AML-193 (cell line): ENCODE results near the gene HOXB1.
"Not testable (repeated sequence)": the region's sequence is repeated elsewhere in the genome, so short reads cannot be mapped to it uniquely, and the experiment has no call there.

ENCODE experiments used
- DNase-seq, 2 experiments: peaks; one replicate each; lab custom pipeline; 2025; lab: John Stamatoyannopoulos, UW

Gene HOXB1

DNA sequence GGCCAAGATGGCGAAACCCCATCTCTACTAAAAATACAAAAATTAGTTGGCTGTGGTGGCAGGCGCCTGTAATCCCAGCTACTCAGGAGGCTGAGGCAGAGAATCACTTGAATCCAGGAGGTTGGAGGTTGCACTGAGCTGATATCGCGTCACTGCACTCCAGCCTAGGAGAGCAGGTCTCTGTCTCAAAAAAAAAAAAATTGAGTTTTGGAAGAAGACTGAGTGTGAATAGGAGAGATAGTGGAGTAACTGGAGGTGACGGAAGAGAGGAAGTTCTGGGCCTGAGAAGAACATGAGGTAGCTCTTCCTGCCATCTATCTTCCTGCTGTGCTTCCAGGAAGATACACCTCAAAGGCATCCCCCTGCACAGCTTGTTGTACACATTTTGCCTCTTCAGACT is 11.4 kb downstream of the HOXB1 start:
- DNase-seq: no peak

GRCh38 chr17:48517478-48517877 is 13.3 kb downstream of the HOXB1 start:
- DNase-seq: no peak

- DNase-seq: no peak
These were observed 14.6 kb downstream of the HOXB1 start for GRCh38 chr17:48515925-48516900.

DNA sequence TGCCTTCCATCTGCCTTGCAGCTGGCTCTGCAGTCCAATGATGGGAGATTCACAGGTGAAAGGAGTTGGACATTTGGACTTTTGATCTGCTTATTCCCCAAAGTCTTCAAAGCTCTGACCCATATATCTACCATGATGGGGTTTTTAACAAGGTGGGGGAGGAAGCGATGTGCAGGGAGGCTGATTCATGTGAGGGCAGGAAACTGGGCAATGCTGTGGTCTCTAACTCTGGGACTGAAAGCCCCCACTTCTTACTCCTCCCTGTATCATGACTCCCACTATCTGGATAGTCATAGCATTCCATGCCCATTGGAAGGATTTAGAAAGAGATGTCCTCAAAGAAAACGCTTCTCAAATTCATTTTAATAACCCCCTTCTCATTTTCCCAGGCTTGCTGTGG is 16.3 kb downstream of the HOXB1 start:
- DNase-seq: no peak

GRCh38 chr17:48513666-48514455 is 16.9 kb downstream of the HOXB1 start:
- no peak for DNase-seq

GRCh38 chr17:48513097-48513496 is 17.7 kb downstream of the HOXB1 start:
- DNase-seq: no peak

DNA sequence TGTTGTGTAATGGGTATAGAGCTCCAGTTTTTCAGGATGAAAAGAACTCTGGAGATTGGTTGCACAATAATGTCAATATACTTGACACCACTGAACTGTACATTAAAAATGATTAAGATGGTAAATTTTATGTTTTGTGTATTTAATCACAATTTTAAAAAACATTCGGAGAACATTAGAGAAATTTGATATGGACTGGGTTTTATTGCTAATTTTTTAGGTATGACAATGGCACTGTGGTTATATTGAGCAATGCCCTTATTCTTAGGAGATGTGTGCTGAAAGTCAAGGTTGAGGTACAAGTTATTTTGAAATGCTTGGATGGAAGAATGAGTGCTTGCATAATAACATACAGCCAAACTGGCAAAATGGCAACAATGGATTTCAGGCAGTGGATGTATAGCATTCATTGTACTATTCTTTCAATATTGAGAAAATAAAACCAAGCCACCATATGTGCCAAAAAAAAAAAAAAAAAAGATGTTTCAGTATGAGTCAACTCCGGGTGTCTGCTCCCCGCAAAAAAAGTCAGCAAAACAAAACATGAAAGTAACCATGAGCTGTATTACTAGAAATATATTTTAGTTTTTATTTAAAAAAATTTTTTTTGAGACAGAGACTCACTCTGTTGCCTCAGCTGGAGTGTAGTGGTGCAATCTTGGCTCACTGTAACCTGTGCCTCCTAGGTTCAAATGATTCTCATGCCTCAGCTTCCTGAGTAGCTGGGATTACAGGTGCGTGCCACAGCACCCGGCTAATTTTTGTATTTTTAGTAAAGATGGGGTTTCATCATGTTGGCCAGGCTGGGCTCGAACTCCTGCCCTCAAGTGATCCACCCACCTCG is 19.8 kb downstream of the HOXB1 start:
- peak; percentile 75 for DNase-seq

DNA sequence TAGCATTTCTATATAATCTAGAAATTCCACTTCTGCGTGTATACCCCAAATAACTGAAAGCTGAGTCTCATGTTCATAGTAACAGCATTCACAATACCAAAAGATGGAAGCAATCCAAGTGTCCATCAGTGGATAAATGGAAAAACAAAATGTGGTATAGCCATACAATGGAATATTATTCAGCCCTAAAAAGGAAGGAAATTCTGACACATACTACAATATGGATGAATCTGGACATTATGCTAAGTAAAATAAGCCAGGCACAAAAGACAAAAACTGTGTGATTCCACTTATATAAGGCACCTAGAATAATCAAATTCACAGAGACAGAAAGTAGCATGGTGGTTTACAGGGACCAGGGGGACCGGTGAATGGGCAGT is 20.4 kb downstream of the HOXB1 start:
- DNase-seq: no peak

DNA sequence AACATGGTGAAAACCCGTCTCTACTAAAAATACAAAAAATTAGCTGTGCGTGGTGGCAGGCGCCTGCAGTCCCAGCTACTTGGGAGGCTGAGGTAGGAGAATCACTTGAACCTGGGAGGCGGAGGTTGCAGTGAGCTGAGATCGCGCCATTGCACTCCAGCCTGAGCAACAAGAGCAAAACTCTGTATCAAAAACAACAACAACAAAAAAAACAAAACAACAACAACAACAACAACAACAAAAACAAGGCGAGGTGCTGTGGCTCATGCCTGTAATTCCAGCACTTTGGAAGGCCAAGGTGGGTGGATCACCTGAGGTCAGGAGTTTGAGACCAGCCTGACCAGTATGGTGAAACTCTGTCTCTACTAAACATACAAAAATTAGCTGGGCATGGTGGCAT is 21.1 kb downstream of the HOXB1 start:
- not testable (repeated sequence) for DNase-seq

- DNase-seq: no peak
These were observed 24.6 kb downstream of the HOXB1 start for GRCh38 chr17:48506246-48506645.

GRCh38 chr17:48505788-48506187 is 25.0 kb downstream of the HOXB1 start:
- peak; percentile 69 to 76 for DNase-seq

GRCh38 chr17:48504953-48505352 is 25.9 kb downstream of the HOXB1 start:
- no peak for DNase-seq

DNA sequence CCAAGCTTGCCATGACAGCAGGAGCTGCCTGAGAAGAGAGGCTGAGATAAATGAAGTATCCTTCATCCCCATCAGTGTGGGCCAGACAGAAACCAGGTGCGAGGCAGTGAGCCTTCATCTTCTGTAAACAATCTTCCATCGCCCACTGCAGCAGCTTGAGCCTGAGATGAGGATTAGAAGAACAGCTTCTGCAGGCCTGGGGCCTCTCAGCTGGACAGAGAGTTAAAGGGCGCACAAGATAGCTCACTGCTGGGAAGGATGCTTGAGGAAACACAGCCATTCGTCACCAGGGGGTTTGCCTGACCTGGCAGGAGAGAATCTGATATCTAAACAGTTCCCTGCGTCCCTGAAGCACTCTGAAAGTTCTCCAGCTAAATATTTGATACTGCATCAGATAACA is 27.1 kb downstream of the HOXB1 start:
- DNase-seq: no peak

GRCh38 chr17:48502901-48503300 is 27.9 kb downstream of the HOXB1 start:
- DNase-seq: no peak

GRCh38 chr17:48502312-48502711 is 28.5 kb downstream of the HOXB1 start:
- no peak for DNase-seq

DNA sequence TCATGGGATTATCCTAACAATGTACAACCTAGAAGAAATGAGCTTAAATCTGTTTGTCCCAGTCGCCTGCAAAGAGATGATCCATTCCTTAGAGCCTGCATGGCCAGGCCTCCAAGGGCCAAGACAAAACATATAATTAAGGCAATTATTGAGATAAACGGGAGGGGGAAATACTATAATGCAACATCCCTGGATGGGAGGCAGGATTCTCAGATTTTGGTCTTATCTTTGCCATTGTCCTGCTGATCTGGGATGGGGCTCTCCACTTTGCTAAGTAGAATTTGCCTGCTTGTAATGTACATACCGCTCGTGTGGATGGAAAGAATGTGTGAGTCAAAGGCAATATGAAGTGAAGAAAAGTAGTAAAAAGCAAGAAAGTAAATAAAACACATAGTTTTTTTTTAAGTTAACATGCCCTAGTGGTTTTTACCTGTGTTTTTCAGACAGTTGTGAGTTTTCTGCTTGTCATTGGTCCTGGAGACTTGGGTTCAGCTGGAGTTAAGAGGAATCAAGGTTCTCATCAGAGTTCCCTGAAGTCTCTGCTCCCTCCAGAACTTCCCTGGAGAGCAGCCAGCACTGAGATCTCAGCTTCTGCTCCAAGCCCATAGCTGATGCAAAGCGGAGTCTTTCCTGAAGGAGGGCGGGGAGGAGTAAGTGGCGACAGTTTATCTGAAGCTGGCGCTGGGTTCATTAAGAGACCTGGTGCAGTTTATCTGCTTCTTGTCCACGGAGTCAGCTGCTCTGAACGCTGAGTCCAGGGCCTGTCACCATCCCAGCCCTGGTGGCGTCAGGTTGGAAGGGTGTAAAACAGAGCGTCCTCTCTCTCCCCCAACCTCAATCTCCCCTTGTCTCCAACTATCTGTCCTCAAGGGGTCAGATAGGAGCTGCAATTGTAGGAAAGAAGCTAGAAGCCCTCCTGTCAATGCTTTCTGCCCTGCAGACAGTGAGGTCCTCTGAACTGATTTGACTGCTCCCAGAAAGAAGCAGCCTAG is 30.1 kb downstream of the HOXB1 start:
- DNase-seq: no peak

DNA sequence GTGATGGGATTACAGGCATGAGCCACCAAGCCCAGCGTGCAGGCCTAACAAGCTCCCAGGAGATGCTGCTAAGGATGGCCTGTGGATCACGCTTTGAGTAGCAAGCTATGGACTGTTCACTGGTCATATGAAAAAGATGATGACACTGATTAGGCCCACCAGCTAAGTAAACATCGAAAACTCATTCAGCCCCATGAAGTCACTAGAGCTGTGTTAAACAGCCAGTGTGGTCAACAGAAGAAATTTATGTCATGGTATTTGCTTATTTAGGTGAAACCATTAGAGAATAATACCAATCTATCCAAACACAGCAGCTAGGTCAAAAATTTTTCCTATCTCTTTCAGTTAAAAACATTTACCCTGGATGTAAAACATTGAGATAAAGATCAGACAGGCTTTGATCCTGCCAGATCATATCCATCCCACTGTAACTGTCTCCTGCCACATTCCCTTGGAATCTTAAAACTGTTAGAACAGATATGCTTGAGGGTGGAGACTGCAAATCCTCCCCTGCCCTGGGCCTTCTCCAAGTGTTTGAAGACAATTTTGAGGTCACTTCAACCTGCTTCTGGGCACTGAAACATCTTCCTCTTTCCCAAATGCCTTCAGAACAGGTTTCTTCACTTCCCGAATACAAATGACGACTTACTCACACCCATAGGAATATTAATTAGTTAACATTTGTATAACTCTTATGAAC is 30.9 kb downstream of the HOXB1 start:
- no peak for DNase-seq

- no peak for DNase-seq
These were observed 31.6 kb downstream of the HOXB1 start for GRCh38 chr17:48499248-48499647.

DNA sequence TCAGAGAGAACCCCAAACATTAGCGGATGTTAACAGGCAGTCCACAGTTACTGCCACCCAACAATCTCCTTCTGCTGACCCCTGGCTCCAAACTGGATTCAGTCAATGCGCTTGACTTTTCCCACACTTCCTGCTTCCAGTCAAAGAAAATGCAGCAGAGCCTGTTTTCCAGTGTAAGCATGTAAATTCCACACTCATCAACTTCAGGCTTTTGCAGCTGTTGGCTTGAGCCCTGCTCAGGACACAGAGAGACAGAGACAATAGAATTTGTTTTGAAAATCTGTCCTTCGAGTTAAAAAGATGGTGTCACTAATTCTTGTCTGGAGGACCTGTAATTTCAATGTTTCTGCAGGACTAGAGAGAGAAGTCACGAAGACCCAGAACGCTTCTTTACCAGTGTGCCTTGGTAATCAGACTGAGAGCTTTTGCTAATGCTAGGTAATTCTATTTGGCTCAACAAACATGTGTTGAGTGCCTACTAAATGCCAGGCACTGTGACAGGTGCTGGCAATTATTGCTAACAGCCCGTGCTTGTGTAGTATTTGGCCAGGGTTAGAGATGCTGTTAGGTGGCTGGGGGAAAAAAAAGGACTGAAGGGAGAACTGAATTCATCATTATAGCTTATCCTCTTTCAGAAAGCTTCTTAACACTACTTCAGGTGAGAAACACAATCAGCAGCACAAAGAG is 32.5 kb downstream of the HOXB1 start:
- no peak for DNase-seq

DNA sequence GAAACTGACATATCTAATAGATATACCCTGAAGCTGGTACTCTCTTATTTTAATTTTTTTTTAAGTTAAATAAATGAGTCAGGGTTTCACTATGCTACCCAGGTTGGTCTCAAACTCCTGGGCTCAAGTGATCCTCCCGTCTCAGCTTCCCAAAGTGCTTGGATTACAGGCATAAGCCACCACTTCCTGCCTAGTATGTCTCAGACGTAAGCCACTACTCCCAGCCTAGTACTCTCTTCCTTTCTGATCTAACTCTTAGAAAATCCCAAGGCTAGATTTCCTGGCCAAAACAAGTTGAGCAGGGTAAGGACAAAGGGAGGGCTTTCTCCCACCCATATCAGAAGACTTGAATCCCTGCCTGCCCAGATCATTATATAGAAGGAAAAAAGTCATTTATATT is 33.7 kb downstream of the HOXB1 start:
- DNase-seq: no peak
